ENCODE data around the gene ANGPTL2.

The ANGPTL2 gene

GRCh38 chr9:127074561-127075548 is 47.6 kb downstream of the ANGPTL2 start:
- DNase-seq, result no peak

DNA sequence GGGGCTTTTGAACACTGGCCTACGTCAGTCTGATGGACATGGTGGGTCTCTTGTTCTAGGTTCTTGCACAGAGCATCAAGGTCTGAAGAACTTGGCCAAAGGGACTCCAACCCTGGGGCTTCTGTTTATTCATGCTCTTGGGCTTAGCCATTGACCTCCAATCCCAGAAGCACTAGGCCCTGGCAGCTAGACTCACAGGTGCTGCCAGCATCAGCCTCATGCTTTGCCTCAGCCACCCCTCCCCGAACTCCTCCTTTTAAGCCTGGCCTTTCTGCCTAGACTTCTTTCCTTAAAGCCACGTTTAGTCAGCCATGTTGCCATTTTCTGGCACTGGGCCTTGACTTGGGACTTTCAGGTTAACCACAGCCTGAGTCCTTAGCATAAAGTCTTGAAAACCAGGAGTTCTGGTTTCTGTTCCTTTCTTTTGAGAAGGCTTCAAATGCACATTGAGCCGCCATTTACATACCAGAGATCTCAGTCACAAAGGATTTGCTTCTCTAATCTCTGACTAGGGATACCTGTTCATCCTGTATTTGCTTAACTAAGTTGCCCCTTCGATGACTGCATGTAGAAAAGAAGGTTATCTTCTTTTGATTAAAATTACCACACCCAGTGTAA is 54.7 kb downstream of the ANGPTL2 start:
- DNase-seq, result no peak

DNA sequence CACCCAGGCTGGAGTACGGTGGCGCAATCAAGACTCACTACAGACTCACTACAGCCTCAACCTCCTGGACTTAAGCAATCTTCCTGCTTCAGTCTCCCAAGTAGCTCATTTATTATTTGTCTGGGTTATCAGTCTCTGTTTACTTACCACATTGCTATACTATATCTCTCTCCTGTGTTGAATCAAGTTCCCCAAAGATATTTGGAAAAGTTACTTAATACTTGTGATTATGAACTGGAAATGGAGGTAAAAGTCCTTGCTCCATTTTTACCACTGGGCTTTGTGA is 55.6 kb downstream of the ANGPTL2 start:
- DNase-seq, result no peak

DNA sequence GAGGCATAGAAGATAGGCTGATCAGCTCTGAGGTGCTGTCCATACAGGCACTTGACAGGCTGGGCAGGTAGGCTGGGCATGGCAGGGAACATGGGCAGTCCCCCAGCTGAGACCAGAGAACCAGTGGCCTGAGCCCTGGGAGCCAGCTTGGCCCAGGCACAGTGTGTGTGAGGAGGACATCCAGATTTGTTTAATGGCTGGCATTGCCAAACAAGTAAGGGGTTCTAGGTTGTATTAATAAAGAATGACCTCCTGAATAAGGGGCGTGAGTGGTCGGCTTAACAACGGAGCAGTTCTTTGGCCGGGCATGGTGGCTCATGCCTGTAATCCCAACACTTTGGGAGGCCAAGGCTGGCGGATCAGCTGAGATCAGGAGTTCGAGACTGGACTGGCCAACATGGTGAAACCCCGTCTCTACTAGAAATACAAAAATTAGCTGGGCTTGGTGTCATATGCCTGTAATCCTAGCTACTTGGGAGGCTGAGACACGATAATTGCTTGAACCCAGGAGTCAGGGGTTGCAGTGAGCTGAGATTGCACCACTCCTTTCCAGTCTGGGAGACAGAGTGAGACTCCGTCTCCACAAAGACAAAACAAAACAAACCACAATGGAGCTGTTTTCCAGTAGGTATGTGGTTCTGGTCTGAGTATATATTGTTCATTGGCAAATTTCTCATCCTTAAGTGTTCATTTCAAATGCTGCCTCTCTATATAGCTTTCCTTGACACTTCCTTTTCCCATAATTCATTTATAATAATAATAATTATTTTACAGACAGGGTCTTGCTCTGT is 56.2 kb downstream of the ANGPTL2 start:
- DNase-seq, result no peak

DNA sequence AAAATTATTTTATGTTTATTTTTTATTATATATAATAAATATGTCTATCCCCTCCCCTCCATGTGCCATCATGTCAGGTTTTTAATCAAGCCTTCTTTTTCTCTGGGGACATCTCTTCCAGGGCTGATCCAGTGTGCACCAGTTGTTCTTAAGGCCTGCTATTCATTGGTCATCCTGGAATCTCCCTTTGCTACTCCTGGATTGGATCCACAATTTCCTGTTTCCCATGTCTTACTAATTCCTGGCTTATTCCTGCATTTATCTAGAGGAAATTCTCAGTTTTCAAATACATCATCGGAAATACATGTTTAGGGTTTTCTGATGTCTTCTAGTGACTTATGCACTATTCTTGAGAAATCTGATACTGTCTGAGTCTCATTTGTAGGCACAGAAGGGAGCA is 56.8 kb downstream of the ANGPTL2 start:
- no peak for DNase-seq

GRCh38 chr9:127064335-127064734 is 58.1 kb downstream of the ANGPTL2 start:
- no peak for DNase-seq

DNA sequence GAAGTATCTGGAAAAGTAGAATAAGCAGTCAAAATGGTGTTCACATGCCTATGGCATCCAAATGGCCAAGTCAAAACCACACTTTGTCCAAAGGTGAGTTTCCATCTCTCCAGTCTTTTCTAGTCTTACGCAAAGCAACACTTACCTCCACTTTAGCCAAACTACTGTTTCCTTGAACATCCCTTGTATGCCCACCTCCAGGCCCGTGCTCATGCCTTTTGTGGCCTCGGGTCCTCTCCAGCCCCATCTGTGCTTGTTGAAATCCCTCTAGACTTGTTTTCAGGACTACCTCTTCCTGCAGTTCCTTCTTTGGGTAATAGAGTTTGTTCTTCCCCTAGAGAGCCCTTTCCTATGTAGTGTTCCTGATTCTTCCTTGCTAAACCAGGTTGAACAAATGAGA is 61.0 kb downstream of the ANGPTL2 start:
- DNase-seq, result no peak

GRCh38 chr9:127059765-127060361 is 62.6 kb downstream of the ANGPTL2 start:
- DNase-seq, result no peak

- DNase-seq, result peak; percentile 9
Observed at GRCh38 chr9:127059030-127059429, 63.4 kb downstream of the ANGPTL2 start.

DNA sequence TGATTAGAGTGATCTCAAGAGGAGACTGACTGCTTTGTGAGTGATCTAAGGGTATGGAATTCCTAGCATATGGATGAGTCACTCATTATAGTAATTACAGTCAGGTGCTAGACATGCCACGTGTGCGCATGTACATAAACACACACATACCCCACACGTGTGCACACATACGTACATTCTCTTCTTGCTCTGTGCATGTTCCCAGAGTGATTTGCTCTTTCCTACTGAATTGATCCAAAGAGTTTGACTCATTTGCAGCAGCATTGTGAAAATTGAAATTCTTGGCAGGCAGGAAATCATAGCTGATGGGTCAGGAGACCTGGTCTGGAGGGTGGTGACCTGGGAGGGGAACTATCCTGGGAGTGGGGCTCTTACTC is 63.8 kb downstream of the ANGPTL2 start:
- no peak for DNase-seq

GRCh38 chr9:127058011-127058644 is 64.3 kb downstream of the ANGPTL2 start:
- DNase-seq, result no peak

DNA sequence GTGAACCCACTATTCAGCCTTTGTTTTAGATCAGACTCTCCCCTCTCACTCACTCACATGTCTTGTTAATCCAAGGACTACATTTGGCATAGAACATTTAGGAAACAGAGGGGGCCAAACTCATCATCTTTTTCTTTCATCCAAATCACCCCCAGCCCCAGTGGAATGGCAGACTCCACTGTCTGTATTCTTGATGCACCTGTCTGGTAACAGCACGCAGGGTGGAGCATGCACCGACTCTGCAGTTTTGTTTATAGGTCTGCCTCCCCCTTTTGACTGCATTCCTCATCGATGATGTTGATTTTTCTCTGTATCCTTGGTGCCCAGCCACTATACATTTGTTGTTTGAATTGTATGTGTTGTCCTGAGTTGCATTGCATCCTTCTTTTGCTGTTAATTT is 66.0 kb downstream of the ANGPTL2 start:
- DNase-seq, result no peak

GRCh38 chr9:127055745-127056402 is 66.6 kb downstream of the ANGPTL2 start:
- DNase-seq, result no peak

DNA sequence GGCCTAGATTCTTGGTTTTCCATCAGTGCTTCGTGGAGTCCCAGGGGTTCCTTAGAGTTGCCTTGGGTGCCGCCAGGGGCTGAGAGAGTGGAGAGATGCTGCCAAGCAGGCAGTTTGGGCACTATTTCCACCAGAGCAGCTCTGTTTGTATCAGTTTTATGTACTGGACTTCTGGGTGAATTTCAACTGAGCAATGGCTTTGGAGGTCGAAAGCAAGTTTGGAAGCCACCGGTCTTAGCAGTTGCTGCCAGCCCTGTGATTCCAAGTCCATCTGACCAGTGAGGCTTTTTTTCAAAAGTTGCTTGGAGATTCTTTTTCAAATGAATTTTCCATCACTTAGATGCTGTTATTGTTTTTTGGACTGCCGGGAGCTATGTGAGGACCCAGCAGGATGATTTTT is 68.5 kb downstream of the ANGPTL2 start:
- DNase-seq, result no peak

DNA sequence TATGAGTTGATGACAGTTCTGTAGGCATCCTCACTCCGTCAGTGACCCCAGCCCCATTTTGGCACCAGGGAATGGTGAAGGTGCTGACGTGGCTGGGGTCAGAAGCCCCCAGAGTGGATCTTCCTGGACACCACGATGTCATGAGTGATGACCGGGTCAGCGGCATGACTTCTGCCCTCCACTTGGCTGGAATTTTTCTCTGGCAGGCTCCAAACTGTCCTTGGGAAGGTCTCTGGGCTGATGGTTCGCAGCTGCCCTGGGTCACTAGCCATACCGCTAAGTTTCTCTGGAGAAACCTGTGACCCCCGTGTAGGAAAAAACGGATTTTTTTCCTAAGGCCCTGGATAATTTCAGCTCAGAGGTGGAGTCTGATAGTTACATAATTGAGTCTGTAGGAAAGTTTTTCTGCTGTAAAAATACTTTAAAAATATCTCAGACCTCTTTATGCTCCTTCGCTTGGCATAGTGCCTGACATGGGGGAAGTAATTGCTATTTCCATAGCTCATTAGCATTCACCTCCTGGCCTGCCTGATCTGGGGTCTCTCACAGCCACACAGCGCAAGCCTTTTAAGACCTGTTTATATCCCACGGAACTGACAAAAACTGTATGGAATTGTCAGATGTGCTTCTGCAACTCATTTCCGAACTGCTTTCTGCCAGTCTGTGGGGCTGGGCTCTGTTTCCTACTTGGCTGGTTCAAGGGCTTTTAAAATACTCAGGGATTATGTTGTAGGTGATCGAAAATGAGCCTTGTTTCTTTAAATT is 69.2 kb downstream of the ANGPTL2 start:
- no peak for DNase-seq

DNA sequence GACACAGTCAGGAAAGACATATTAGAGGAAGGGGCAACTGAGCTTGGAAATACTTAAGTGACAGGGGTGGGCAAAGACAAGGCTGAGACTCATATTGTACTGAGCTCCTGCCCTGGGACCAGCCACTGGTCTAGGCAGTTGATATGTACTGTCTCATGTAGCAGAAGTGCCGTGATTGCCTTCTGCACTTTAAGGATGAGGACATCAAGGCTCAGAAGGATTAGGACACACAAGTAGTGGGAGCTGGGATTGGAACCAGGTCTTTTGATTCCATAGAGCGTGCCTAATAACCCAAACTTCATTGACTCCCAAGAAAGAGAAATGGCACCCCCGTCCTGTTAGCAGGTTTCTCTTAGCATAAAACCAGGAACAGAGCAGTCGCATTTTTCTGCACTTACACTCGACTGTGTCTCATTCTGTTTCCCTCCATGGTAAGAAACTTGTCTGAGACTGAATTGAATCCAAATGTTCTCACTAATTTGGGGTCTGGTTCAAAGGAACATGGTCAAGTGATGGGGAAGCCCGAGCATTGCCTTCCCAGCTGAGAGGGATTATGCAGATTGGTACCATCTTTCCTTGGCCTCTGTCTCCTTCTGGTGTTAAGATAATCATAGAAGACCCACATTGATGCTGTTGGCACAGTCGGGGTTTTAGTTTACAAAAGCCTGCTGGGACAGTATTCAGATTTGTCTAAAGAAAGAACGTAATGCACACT is 70.4 kb downstream of the ANGPTL2 start:
- no peak for DNase-seq

GRCh38 chr9:127050591-127051001 is 71.8 kb downstream of the ANGPTL2 start:
- no peak for DNase-seq

GRCh38 chr9:127050152-127050551 is 72.3 kb downstream of the ANGPTL2 start:
- no peak for DNase-seq

DNA sequence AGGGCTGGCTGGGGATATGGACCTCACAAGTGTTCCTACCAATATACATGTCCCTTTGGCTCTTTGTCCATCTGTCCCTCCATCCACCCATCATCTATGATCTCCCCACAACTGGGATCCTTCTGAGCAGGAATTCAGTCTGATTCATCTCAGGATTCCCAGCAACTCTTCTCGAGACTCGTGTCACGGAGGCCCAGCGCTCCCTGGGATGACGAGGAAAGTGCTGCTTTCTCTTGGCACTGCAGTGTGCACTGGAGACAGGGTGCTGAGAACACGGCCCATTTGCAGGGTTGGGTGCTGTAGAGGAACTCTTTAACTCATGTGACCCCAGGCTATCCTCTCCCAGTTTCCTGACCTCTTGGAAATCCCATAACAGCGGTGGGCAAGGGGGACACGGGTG is 72.9 kb downstream of the ANGPTL2 start:
- no peak for DNase-seq

- peak; percentile 86 for DNase-seq
Observed at GRCh38 chr9:127049044-127049443, 73.4 kb downstream of the ANGPTL2 start.

DNA sequence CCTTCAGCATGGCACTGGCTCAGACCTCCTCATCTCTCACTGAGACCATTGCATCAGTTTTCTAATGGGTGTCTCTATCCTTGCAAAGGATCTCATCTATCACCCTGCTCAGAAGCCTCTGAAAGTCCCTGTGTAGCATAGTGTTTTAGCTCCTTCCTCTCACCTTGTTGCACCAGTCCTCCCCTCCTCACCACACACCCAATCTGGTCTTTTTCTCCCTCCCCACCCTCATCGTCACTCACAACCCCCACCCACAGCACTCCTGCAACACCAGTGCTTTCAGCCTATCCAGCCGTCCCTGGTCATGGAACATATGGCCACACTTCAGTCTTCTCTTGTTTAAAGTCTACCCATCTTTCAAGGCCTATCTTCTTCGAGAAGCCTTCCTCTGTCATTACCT is 74.5 kb downstream of the ANGPTL2 start:
- DNase-seq, result no peak
